ENCODE data around the gene OR1E2. TPM values are rescaled to one million over a fixed set of nuclear protein-coding genes. Genes with fewer than 3 reads are reported as not detected.
"Not testable (repeated sequence)": the region's sequence is repeated elsewhere in the genome, so short reads cannot be mapped to it uniquely, and the experiment has no call there.

Gene OR1E2
- total and polyA plus RNA-seq, 5 experiments from 2014 or later: not detected

GRCh38 chr17:3438368-3438767, 4.7 kb upstream of the OR1E2 start:
- Mint-ChIP-seq H3K36me3 (peaks cover 0 to 2% (median 0%) of the 10 kb centered on the region in 3 donors), H3K9me3 (peaks cover 0 to 1% (median 0%) of the 10 kb centered on the region in 9 donors), H3K27me3 (peaks cover 17 to 38% (median 24%) of the 10 kb centered on the region in 5 donors), H3K27ac (no peak overlapping the region), H3K4me3 (no peak overlapping the region), H3K4me1 (no peaks in the 10 kb centered on the region)
- DNase-seq (no peak), ATAC-seq (no peak)
- POLR2A ChIA-PET: no interaction called here

DNA sequence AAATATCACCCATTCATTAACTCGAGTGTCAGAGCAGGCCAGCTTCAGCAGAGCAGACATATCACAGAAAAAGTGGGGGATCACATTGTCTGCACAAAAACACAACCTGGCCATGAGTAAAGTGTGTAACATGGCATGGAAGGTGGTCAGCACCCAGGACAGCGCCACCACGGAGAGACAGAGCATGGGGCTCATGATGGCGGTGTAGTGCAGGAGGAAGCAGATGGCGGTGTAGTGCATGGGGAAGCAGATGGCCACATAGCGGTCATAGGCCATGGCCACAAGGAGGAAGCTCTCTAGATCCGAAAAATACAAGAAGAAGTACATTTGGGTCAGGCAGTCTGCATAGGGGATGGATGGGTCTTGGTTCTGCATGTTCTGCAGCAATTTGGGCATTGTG, 426 bp downstream of the OR1E2 start:
- H3K4me3 Mint-ChIP-seq, H3K27ac Mint-ChIP-seq, POLR2A ChIA-PET, ATAC-seq, H3K36me3 Mint-ChIP-seq, H3K4me1 Mint-ChIP-seq: not testable (repeated sequence)
- peak in 2 of 10 donors; percentile 4 to 6 for DNase-seq
- Mint-ChIP-seq H3K27me3 (peaks cover 11 to 21% (median 16%) of the 10 kb centered on the region in 5 donors), H3K9me3 (peaks cover 0 to 16% (median 10%) of the 10 kb centered on the region in 9 donors)

DNA sequence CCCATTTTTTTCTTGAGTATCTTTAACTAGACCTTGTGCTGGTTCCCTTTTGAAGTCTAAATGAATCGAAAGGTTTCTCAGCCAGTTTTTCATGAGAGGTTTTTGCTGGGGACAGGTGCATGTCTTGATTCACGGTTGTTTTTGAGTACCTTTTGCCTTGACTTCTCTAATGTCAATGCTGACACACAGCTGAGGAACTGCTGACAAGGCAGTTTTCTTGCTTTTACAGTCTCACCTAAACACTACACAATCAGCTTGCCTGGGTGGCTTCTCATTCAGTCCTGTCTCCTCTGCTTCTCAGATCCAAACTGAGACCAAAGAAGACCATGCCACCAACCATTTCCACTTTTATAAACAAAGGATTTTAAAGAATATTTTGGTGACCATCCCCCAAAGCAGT, 15.4 kb downstream of the OR1E2 start:
- POLR2A ChIA-PET: no interaction called here
- peaks cover 0 to 3% (median 0%) of the 10 kb centered on the region in 9 donors for H3K9me3 Mint-ChIP-seq
- no peak for ATAC-seq

DNA sequence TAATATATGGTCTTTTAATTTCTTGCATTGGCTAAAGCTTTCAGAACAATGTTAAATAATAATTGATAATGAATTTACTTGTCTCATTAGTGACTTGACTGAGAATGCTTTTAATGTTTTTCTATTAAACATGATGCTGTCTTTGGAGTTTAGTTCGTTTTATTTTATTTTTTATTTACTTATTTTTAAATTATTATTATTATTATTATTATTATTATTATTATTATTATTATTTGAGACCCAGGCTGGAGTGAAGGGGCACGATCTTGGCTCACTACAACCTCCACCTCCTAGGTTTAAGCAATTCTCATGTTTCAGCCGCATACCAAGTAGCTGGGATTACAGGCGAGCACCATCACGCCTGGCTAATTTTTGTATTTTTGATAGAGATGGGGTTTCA, 18.0 kb downstream of the OR1E2 start:
- POLR2A ChIA-PET: no interaction called here
- peaks cover 12 to 27% (median 20%) of the 10 kb centered on the region in 5 donors for H3K27me3 Mint-ChIP-seq
- no peak overlapping the region for H3K27ac Mint-ChIP-seq
- DNase-seq (no peak), ATAC-seq (no peak)
- H3K4me1 Mint-ChIP-seq: peaks cover 0 to 2% (median 0%) of the 10 kb centered on the region in 4 donors
- peaks cover 0 to 3% (median 0%) of the 10 kb centered on the region in 9 donors for H3K9me3 Mint-ChIP-seq
- no peak overlapping the region for H3K4me3 Mint-ChIP-seq
- peaks cover 0 to 9% (median 2%) of the 10 kb centered on the region in 3 donors for H3K36me3 Mint-ChIP-seq

More for the DNA sequence above, 15.4 kb downstream of the OR1E2 start:
- Mint-ChIP-seq H3K27me3 (peaks cover 16 to 28% (median 17%) of the 10 kb centered on the region in 5 donors), H3K4me1 (no peaks in the 10 kb centered on the region), H3K36me3 (peaks cover 0 to 5% (median 0%) of the 10 kb centered on the region in 3 donors), H3K27ac (no peak overlapping the region), H3K4me3 (no peak overlapping the region)
- no peak for DNase-seq

- POLR2A ChIA-PET, DNase-seq, ATAC-seq, H3K4me1 Mint-ChIP-seq, H3K27ac Mint-ChIP-seq: not testable (repeated sequence)
- peaks cover 19 to 56% (median 34%) of the 10 kb centered on the region in 5 donors for H3K27me3 Mint-ChIP-seq
- peak overlapping the region in 1 of 10 donors; percentile 8 for H3K4me3 Mint-ChIP-seq
- peaks cover 6 to 25% (median 9%) of the 10 kb centered on the region in 3 donors for H3K36me3 Mint-ChIP-seq
- peaks cover 2 to 25% (median 13%) of the 10 kb centered on the region in 9 donors for H3K9me3 Mint-ChIP-seq
Observed at GRCh38 chr17:3412216-3412615, 21.4 kb downstream of the OR1E2 start.

DNA sequence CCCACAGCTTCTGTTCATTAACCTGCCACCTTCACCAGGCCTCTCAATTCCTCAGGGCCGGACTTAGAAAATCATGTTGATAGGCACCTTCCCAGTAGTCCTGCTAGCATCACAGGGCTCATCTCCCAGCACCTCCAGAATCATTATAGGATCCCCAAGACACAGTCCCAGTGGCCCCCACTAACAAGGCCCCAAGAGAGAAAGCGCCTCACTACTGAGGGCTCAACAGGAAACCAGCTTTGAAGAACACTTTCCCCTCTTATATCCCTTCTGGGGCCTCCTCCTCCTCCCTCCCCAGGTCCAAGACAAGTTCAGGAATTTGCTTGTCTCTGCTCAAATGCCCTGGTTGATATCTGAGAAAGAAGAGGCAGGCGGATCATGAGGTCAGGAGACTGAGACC, 22.6 kb downstream of the OR1E2 start, which contains the start of gene OR3A3:
Gene OR3A3 (plus strand): TSS at position 301 of the 400 bp plus-strand sequence.
- Mint-ChIP-seq H3K9me3 (peaks cover 4 to 36% (median 22%) of the 10 kb centered on the region in 9 donors), H3K27me3 (peaks cover 24 to 64% (median 39%) of the 10 kb centered on the region in 5 donors)
- POLR2A ChIA-PET: no interaction called here

DNA sequence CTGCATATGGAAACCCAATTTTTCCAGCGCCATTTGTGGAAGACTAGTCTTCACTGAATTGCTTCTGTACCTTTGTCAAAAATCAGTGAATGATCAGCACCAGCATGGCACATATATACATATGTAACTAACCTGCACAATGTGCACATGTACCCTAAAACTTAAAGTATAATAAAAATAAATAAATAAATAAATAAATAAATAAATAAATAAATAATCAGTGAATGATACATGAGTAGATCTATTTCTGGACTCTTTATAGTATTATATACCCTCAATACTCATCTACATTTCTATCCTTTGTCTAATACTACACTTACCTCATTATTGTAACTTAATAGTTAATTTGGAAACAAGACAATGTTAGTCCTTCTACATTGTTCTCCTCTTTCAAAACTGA, 29.8 kb downstream of the OR1E2 start:
- ATAC-seq: not testable (repeated sequence)

More for the DNA sequence above, 22.6 kb downstream of the OR1E2 start, which contains the start of gene OR3A3:
- Mint-ChIP-seq H3K36me3 (peaks cover 7 to 30% (median 9%) of the 10 kb centered on the region in 3 donors), H3K27ac (no peak within 1 kb of the TSS), H3K4me1 (peaks cover 0 to 2% (median 0%) of the 10 kb centered on the region in 4 donors), H3K4me3 (peak within 1 kb of the TSS in 1 of 10 donors; percentile 8)
- DNase-seq (no peak), ATAC-seq (no peak)

DNA sequence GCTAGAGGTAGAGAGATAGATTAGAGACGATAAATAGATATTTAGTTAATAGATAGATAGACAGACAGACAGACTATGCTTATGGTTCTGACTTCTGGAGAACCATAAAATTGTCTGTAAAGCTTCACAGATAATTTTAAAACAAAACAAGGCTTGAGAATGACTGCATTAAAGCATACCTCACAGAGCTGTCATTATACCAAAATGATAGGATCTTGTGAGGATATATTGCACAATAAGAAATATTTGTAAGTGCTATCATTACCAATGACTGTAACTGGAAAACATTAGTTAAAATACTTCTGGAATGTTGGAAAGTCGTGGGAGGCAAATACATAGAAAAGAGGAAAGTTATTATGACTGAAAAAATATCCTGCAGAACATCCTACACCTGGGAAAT, 31.9 kb downstream of the OR1E2 start:
- DNase-seq: no peak
- POLR2A ChIA-PET: no interaction called here

More for the DNA sequence above, 29.8 kb downstream of the OR1E2 start:
- DNase-seq, H3K4me1 Mint-ChIP-seq, POLR2A ChIA-PET, H3K27ac Mint-ChIP-seq, H3K4me3 Mint-ChIP-seq: not testable (repeated sequence)
- peaks cover 14 to 53% (median 22%) of the 10 kb centered on the region in 5 donors for H3K27me3 Mint-ChIP-seq
- peaks cover 4 to 27% (median 22%) of the 10 kb centered on the region in 9 donors for H3K9me3 Mint-ChIP-seq
- H3K36me3 Mint-ChIP-seq: peaks cover 5 to 20% (median 7%) of the 10 kb centered on the region in 3 donors

DNA sequence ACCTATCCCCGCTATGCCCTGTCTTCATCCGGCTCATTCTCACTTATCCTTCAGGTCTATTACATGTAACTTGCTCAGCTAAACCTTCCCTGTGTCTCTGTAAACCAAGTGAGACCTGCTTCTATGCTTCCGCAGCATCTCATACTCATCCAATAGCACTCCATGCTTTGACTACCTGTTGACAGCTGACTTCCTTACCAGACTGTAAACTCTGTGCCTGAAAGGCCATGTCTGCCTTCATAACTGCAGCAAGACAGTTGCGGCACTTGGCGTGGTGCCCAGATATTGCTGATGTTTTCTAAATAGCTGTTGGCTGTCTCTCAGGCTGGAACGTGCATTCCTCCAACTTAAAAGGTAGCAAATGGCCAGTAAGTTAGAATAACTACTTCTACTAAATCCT, 33.6 kb downstream of the OR1E2 start:
- no peak for ATAC-seq
- Mint-ChIP-seq H3K36me3 (peaks cover 0 to 4% (median 3%) of the 10 kb centered on the region in 3 donors), H3K9me3 (peaks cover 0 to 7% (median 0%) of the 10 kb centered on the region in 9 donors), H3K4me1 (no peaks in the 10 kb centered on the region), H3K27me3 (peaks cover 13 to 38% (median 17%) of the 10 kb centered on the region in 5 donors), H3K4me3 (no peak overlapping the region), H3K27ac (no peak overlapping the region)
- DNase-seq: no peak
- POLR2A ChIA-PET: no interaction called here

More for the DNA sequence above, 31.9 kb downstream of the OR1E2 start:
- no peak overlapping the region for H3K4me3 Mint-ChIP-seq
- peaks cover 0 to 4% (median 0%) of the 10 kb centered on the region in 3 donors for H3K36me3 Mint-ChIP-seq
- H3K27ac Mint-ChIP-seq: no peak overlapping the region
- no peak for ATAC-seq
- no peaks in the 10 kb centered on the region for H3K4me1 Mint-ChIP-seq
- H3K9me3 Mint-ChIP-seq: peaks cover 0 to 13% (median 7%) of the 10 kb centered on the region in 9 donors
- peaks cover 6 to 41% (median 18%) of the 10 kb centered on the region in 5 donors for H3K27me3 Mint-ChIP-seq

- Mint-ChIP-seq H3K4me3 (no peak within 1 kb of the TSS), H3K9me3 (peaks cover 0 to 7% (median 2%) of the 10 kb centered on the region in 9 donors), H3K27ac (no peak within 1 kb of the TSS), H3K36me3 (peaks cover 0 to 8% (median 3%) of the 10 kb centered on the region in 3 donors), H3K27me3 (peaks cover 19 to 47% (median 20%) of the 10 kb centered on the region in 5 donors), H3K4me1 (peaks cover 0 to 2% (median 0%) of the 10 kb centered on the region in 4 donors)
- POLR2A ChIA-PET: no interaction called here
- DNase-seq (no peak), ATAC-seq (no peak)
Observed at GRCh38 chr17:3398310-3398709, 35.3 kb downstream of the OR1E2 start, which contains the start of gene OR1E1. Gene OR1E1 (minus strand): TSS chr17:3398410. CDS start chr17:3398410, 0 bp downstream.

DNA sequence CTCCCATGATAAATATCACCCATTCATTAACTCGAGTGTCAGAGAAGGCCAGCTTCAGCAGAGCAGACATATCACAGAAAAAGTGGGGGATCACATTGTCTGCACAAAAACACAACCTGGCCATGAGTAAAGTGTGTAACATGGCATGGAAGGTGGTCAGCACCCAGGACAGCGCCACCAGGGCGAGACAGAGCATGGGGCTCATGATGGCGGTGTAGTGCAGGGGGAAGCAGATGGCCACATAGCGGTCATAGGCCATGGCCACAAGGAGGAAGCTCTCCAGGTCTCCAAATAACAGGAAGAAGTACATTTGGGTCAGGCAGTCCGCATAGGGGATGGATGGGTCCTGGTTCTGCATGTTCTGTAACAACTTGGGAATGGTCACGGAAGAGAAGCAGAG, 35.8 kb downstream of the OR1E2 start:
- H3K4me3 Mint-ChIP-seq, POLR2A ChIA-PET, ATAC-seq, DNase-seq, H3K36me3 Mint-ChIP-seq, H3K9me3 Mint-ChIP-seq, H3K27ac Mint-ChIP-seq, H3K4me1 Mint-ChIP-seq: not testable (repeated sequence)
- peaks cover 17 to 44% (median 22%) of the 10 kb centered on the region in 5 donors for H3K27me3 Mint-ChIP-seq

- POLR2A ChIA-PET: no interaction called here
Observed at GRCh38 chr17:3389791-3390190, 43.9 kb downstream of the OR1E2 start.

More at GRCh38 chr17:3389791-3390190, 43.9 kb downstream of the OR1E2 start:
- Mint-ChIP-seq H3K27ac (no peak overlapping the region), H3K4me1 (peaks cover 0 to 15% (median 3%) of the 10 kb centered on the region in 4 donors), H3K36me3 (peaks cover 0 to 17% (median 4%) of the 10 kb centered on the region in 3 donors), H3K9me3 (peaks cover 0 to 21% (median 7%) of the 10 kb centered on the region in 9 donors), H3K4me3 (no peak overlapping the region), H3K27me3 (peaks cover 17 to 62% (median 33%) of the 10 kb centered on the region in 5 donors)
- ATAC-seq: no peak
- no peak for DNase-seq
